HepG2 (cell line): ENCODE results near the gene HMBS. TPM values are rescaled to one million over a fixed set of nuclear protein-coding genes. Genes with fewer than 3 reads are reported as not detected.
A peak's percentile ranks its signal among the peaks of the same experiment; 100 is the strongest.

Experiments used
- ARHGAP35 ChIP-seq: sonication (generic); formaldehyde crosslinking; IDR thresholded peaks from 2 replicates; pipeline ENCODE4 v1.9.0; 2022; ENCODE audit warnings: mild to moderate bottlenecking, inconsistent platforms, moderate library complexity, missing genetic modification reagents, borderline replicate concordance
- FOXM1 ChIP-seq: sonication (generic); formaldehyde crosslinking; IDR thresholded peaks from 2 replicates; pipeline ENCODE4 v1.5.0; 2020; ENCODE audit warnings: missing genetic modification reagents
- GLI4 ChIP-seq: sonication (generic); formaldehyde crosslinking; IDR thresholded peaks from 2 replicates; pipeline ENCODE4 v1.5.1; 2020; ENCODE audit warnings: missing genetic modification reagents, mild to moderate bottlenecking, moderate library complexity, borderline replicate concordance
- HNF4A ChIP-seq: sonication (generic); formaldehyde crosslinking; IDR thresholded peaks from 2 replicates; pipeline ENCODE4 v1.4.0; 2020; ENCODE audit warnings: missing genetic modification reagents
- JUNB ChIP-seq: sonication (generic); formaldehyde crosslinking; IDR thresholded peaks from 2 replicates; pipeline ENCODE4 v1.8.0; 2022; ENCODE audit warnings: missing genetic modification reagents, mild to moderate bottlenecking, borderline replicate concordance
- MEIS2 ChIP-seq: sonication (generic); formaldehyde crosslinking; IDR thresholded peaks from 2 replicates; pipeline ENCODE4 v1.9.0; 2021; ENCODE audit warnings: mild to moderate bottlenecking, missing genetic modification reagents
- MIXL1 ChIP-seq: IDR thresholded peaks from 2 replicates; pipeline ENCODE4 v1.6.1; 2016
- NBN ChIP-seq: fragments of 450-650 bp; conservative IDR thresholded peaks from 2 replicates; pipeline ENCODE4 v1.6.1; 2017
- PHF20 ChIP-seq: sonication (generic); formaldehyde crosslinking; IDR thresholded peaks from 2 replicates; pipeline ENCODE4 v1.5.0; 2020; ENCODE audit warnings: mild to moderate bottlenecking, missing genetic modification reagents
- SETDB1 ChIP-seq: sonication (generic); formaldehyde crosslinking; IDR thresholded peaks from 2 replicates; pipeline ENCODE4 v1.5.1; 2020; ENCODE audit warnings: missing genetic modification reagents, mild to moderate bottlenecking, borderline replicate concordance
- TEAD2 ChIP-seq: sonication (generic); formaldehyde crosslinking; IDR thresholded peaks from 2 replicates; pipeline ENCODE4 v1.9.0; 2021; ENCODE audit warnings: missing genetic modification reagents
- TSC22D2 ChIP-seq: sonication (generic); formaldehyde crosslinking; IDR thresholded peaks from 2 replicates; pipeline ENCODE4 v1.5.1; 2020; ENCODE audit warnings: missing genetic modification reagents, mild to moderate bottlenecking, borderline replicate concordance
- ZNF598 ChIP-seq: sonication (generic); formaldehyde crosslinking; IDR thresholded peaks from 2 replicates; pipeline ENCODE4 v1.5.1; 2020; ENCODE audit warnings: mild to moderate bottlenecking, missing genetic modification reagents, borderline replicate concordance
- ZNF720 ChIP-seq: sonication (generic); formaldehyde crosslinking; IDR thresholded peaks from 2 replicates; pipeline ENCODE4 v1.4.0; 2020; ENCODE audit warnings: missing genetic modification reagents
- ZSCAN21 ChIP-seq: sonication (generic); formaldehyde crosslinking; IDR thresholded peaks from 2 replicates; pipeline ENCODE4 v1.8.0; 2022; ENCODE audit warnings: mild to moderate bottlenecking, missing genetic modification reagents, moderate library complexity, borderline replicate concordance
- ZSCAN29 ChIP-seq: sonication (generic); formaldehyde crosslinking; conservative IDR thresholded peaks from 2 replicates; pipeline ENCODE4 v1.4.0; 2020; ENCODE audit warnings: mild to moderate bottlenecking, missing genetic modification reagents
- polyA plus RNA-seq, 8 experiments: library from polyadenylated mRNA; depleted of rRNA in 3 of 8; stranded (reverse) in 7 of 8; unstranded in 1 of 8; fragments of >200 nt; fragmentation: Illumina TruSeq in 4 of 8; extraction: Trizol in 4 of 8; gene quantifications; 2 replicates each; pipeline versions ENCODE4 v1.2.1 to v1.2.3, GENCODE V29; 2011 to 2016; ENCODE audit warnings: low read depth in 4 of 8, missing spikeins in 1 of 8, mixed read lengths in 1 of 8; ENCODE audit not compliant: insufficient read depth in 1 of 8
- total RNA-seq, 5 experiments: library from RNA; depleted of rRNA; stranded (reverse); fragments of >200 nt; fragmentation: Illumina TruSeq; extraction: Trizol; gene quantifications; 2 replicates each; pipeline ENCODE4 v1.2.3, GENCODE V29; 2016; ENCODE audit warnings: low read depth in 1 of 5
- TF ChIP-seq, protein P1 (sequence below): sonication (generic); formaldehyde crosslinking; IDR thresholded peaks from 2 replicates; pipeline ENCODE4 v1.4.0; 2020; ENCODE audit warnings: mild to moderate bottlenecking, missing genetic modification reagents
- TF ChIP-seq, protein P2 (sequence below): IDR thresholded peaks from 2 replicates; pipeline ENCODE4 v1.6.1; 2016; ENCODE audit warnings: low read depth
- TF ChIP-seq, protein P3 (sequence below): sonication (generic); formaldehyde crosslinking; IDR thresholded peaks from 2 replicates; pipeline ENCODE4 v1.4.0; 2020; ENCODE audit warnings: missing genetic modification reagents

HMBS gene
- total and polyA plus RNA-seq, 2 of the 13 experiments (the other 11 are each of a cell fraction or from before 2014, with no cell fraction given), result 9.4 to 46.9 TPM

DNA sequence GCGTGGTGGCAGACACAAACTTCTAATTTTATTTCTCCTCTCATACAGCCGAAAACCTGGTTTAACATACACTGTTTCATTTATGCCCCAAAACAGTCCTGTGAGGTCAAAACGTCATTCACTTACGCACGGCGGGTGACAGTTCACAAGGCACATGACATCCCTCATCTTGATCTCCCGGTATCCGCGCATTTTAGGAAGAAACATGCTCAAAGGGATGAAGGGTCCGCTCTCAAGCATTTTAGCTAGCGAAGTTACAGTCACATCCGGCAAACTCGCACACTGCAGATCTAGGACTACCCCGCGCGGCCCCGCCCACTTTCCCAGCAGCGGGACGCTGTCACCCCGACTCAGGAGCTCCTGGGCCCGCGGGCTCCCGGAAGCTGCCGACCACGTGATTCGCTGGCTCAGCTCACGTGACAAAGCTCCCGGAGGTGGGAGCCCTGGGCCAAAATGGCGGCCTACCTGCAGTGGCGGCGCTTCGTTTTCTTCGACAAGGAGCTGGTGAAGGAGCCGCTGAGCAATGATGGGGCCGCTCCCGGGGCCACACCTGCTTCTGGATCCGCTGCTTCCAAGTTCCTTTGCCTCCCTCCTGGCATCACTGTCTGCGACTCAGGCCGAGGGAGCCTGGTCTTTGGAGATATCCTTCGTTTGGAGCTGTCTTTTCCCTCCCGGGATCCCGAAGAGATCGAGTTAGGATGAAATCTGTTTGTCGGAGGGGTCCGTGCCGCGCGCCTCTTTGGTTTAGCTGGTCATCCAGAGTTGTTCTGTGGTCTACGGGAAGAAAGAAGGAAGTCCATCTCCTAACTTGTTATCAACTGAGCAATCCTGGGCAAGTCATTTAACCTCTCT is 17.1 kb upstream of the HMBS start, which contains the start of gene VPS11 (continued):
- TF ChIP-seq ZNF598 (CRISPR knock-in tag) (no peak), GLI4 (CRISPR knock-in tag) (no peak), ZNF720 (CRISPR knock-in tag) (no peak), FOXM1 (no peak), ZSCAN29 (CRISPR knock-in tag) (no peak), MIXL1 (CRISPR knock-in tag) (no peak), MEIS2 (CRISPR knock-in tag) (0 out of 2 replicates have a peak, but pooled peaks have one; percentile 40), NBN (no peak), JUNB (no peak), TEAD2 (no peak), ZSCAN21 (CRISPR knock-in tag) (no peak), SETDB1 (no peak), TSC22D2 (CRISPR knock-in tag) (peak; percentile 76; the same call in 1 of the 2 replicates), PHF20 (CRISPR knock-in tag) (peak; percentile 99), ARHGAP35 (CRISPR knock-in tag) (peak; percentile 50; the same call in 1 of the 2 replicates), HNF4A (CRISPR knock-in tag) (no peak)
- TF ChIP-seq, protein P1, sequence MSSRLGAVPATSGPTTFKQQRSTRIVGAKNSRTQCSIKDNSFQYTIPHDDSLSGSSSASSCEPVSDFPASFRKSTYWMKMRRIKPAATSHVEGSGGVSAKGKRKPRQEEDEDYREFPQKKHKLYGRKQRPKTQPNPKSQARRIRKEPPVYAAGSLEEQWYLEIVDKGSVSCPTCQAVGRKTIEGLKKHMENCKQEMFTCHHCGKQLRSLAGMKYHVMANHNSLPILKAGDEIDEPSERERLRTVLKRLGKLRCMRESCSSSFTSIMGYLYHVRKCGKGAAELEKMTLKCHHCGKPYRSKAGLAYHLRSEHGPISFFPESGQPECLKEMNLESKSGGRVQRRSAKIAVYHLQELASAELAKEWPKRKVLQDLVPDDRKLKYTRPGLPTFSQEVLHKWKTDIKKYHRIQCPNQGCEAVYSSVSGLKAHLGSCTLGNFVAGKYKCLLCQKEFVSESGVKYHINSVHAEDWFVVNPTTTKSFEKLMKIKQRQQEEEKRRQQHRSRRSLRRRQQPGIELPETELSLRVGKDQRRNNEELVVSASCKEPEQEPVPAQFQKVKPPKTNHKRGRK (CRISPR knock-in tag), result no peak; the same call in 1 of the 2 replicates
- TF ChIP-seq, protein P2, sequence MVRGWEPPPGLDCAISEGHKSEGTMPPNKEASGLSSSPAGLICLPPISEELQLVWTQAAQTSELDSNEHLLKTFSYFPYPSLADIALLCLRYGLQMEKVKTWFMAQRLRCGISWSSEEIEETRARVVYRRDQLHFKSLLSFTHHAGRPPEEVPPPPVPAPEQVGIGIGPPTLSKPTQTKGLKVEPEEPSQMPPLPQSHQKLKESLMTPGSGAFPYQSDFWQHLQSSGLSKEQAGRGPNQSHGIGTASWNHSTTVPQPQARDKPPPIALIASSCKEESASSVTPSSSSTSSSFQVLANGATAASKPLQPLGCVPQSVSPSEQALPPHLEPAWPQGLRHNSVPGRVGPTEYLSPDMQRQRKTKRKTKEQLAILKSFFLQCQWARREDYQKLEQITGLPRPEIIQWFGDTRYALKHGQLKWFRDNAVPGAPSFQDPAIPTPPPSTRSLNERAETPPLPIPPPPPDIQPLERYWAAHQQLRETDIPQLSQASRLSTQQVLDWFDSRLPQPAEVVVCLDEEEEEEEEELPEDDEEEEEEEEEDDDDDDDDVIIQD (CRISPR knock-in tag), result 0 out of 2 replicates have a peak, but pooled peaks have one; percentile 48
- TF ChIP-seq, protein P3, sequence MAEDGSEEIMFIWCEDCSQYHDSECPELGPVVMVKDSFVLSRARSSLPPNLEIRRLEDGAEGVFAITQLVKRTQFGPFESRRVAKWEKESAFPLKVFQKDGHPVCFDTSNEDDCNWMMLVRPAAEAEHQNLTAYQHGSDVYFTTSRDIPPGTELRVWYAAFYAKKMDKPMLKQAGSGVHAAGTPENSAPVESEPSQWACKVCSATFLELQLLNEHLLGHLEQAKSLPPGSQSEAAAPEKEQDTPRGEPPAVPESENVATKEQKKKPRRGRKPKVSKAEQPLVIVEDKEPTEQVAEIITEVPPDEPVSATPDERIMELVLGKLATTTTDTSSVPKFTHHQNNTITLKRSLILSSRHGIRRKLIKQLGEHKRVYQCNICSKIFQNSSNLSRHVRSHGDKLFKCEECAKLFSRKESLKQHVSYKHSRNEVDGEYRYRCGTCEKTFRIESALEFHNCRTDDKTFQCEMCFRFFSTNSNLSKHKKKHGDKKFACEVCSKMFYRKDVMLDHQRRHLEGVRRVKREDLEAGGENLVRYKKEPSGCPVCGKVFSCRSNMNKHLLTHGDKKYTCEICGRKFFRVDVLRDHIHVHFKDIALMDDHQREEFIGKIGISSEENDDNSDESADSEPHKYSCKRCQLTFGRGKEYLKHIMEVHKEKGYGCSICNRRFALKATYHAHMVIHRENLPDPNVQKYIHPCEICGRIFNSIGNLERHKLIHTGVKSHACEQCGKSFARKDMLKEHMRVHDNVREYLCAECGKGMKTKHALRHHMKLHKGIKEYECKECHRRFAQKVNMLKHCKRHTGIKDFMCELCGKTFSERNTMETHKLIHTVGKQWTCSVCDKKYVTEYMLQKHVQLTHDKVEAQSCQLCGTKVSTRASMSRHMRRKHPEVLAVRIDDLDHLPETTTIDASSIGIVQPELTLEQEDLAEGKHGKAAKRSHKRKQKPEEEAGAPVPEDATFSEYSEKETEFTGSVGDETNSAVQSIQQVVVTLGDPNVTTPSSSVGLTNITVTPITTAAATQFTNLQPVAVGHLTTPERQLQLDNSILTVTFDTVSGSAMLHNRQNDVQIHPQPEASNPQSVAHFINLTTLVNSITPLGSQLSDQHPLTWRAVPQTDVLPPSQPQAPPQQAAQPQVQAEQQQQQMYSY (CRISPR knock-in tag), result no peak
